Ammon's horn (tissue), 1 donor: Measurements from ENCODE around the gene SLC35B2.

Experiments used
- DNase-seq: peaks from one replicate; pipeline ENCODE4 v3.0.0-alpha.2; 2016; ENCODE audit warnings: low spot score

SLC35B2 gene

GRCh38 chr6:44257025-44257752, at the start of gene SLC35B2:
Gene SLC35B2, minus strand, starts transcription at chr6:44257528. Its CDS starts 118 bp downstream, at chr6:44257410.
- peak; percentile 92 for DNase-seq

DNA sequence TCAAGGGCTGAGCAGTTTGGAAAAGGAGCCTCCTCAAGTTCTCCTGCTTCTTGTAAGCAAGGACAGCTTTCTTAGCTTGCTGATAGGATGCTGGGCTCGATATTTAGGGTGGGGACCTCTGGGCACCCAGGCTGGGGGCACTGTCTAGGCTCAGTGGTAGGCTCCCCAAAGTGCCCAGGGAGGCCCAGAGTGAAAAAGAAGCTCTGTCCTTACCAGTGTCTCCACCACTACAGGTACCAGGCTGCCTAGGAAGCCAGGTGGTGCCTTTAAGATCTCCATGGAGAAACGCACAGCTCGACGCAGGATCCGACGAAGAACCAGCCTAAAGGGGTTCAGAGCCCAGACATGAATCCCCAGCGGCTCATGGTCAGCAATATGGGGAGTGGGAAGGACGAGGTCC, 49.4 kb upstream of the SLC35B2 start:
- DNase-seq, result no peak

GRCh38 chr6:44305200-44305725, 47.9 kb upstream of the SLC35B2 start:
- no peak for DNase-seq

GRCh38 chr6:44304282-44305199, 47.2 kb upstream of the SLC35B2 start:
- DNase-seq, result peak; percentile 52

GRCh38 chr6:44303842-44304241, 46.5 kb upstream of the SLC35B2 start:
- no peak for DNase-seq

DNA sequence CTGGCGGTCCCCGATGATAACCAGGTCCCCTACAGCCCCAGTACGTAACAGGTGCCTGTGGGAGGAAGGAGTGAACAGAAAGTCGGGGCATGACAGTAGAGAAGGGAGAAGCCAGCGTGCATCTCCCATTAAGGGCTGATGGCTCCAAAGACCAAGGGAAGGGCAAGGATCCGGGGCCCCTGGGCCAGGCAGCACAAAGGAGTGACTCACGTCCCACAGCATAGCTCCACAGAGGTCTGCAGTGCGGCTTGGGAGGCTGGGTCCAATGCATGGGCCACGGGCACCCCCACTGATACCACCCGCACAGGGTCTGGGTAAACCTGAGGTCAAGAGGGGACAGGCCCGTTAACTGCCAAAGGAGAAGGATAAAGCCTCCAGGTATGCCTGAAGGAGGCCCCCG, 45.5 kb upstream of the SLC35B2 start:
- no peak for DNase-seq

DNA sequence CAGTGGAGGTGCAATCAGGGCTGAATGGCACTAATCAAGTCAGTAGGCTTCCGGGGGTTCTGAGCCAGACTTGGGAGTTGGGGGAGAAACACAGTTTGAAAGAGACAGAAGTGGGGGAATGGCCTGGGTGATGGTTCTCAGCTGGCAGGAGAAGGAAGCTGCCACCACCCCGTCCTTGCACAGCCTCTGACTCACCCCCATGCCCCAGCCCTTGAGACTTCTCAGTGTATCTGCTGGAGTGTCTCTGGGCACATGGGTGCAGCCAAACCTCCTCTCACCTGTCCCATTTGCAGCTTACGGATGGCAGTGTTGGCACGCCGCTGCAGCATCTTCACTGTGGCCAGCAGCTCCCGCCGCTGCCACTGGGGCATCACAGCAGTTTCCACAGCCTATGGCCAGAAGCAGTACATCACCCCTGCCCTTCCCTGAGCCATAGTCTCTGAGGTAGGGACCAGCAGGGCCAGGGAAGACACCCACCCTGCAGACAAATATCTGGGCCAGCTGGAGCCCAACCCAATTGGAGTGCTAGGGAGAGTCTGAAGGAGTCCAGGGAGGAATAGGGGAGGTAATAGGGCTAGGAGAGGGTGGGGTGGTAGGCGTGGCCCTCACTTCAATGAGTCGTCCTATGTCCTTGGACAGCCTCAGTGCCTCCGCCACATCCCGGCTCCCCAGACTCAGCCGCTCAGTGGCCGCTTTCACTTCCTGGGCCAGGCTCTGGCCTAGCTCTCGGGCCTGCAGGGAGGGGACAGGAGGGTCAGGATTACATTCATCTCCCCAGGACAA, 44.6 kb upstream of the SLC35B2 start:
- DNase-seq, result no peak

- no peak for DNase-seq
Measured at GRCh38 chr6:44301106-44301505, 43.8 kb upstream of the SLC35B2 start.

GRCh38 chr6:44300292-44300823, 43.0 kb upstream of the SLC35B2 start:
- no peak for DNase-seq

- no peak for DNase-seq
Measured at GRCh38 chr6:44298864-44299263, 41.5 kb upstream of the SLC35B2 start.

DNA sequence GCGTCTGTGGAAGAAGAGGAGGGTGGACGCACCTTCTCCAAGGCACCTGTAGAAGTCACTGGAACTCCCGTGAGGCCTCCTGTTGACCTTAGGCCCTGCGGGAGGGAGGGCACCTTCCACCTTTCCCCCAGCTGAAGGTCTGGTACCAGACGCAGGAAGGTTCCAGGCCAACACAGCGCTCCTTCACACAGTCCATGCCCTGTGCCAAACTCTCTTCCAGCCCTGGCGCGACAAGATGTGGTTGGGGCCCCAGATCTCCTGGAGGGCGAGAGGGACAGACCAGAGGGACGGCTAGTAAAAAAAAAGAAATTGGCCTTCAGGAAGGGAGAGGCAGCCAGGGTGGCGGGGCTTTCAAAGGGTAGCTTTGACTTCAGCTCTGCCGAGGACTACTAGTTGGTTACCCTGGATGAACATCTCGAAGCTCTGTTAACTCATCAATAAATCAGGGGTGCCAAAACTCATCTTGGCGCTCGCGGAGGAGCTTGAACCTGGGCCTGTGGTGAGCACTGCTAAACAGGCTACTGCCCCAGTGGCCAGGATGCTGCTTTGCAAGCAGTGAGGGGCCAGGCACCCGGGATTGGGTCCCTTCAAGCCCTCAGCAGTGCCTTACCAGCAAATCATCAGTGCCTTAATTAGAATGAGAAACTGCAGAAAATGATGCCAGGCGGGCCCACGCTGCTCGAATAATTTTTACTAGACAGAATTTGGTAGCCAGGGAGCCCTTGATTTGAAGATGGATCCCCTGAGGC, 40.9 kb upstream of the SLC35B2 start:
- no peak for DNase-seq

DNA sequence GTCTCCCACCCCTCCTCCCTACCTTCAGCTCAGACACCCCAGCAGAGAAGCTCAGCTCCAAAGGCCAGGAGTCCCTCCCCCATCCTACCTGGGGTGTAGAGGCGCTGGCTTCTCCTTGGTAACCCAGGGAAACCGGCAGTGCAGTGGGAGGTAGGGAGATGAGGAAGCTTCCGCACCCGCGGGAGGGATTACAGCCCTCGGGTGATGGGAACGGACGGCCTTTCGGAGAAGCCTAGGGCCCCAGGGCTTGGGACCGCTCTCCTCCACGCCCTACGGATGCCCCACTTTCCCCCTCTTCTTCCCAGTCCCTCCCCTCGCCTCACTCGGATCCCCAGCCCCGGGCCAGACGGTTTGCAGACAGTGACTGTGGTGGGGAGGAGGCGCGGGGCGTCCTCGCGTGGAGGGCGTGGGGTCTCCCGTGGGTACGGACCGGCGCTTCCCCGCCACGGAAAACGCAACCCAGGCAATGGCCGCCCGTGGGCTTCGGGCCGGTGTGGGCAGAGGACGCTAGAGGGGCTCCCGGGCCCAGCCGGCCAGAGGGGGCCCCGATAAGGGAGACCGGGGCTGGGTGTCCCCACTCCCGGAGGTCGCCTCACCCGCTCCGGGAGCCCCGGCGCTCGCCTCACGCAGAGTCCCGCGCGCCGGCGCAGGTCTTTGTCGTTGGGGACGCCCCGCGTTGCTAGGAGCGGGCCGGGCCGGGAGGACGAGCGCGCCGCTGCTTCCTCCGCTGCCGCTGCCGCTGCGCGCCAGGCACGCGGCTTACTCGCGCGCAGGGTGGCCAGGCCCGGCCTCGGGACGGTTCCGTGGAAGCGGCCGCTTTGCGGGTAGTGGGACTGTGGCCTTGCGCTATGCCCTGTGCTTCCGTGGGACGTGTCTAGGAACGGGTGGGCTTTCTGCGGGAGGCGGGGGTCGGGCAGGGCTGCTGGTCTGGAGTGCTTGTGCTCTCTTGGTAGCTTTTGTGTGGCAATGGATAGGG, 40.0 kb upstream of the SLC35B2 start:
- peak; percentile 63 for DNase-seq

DNA sequence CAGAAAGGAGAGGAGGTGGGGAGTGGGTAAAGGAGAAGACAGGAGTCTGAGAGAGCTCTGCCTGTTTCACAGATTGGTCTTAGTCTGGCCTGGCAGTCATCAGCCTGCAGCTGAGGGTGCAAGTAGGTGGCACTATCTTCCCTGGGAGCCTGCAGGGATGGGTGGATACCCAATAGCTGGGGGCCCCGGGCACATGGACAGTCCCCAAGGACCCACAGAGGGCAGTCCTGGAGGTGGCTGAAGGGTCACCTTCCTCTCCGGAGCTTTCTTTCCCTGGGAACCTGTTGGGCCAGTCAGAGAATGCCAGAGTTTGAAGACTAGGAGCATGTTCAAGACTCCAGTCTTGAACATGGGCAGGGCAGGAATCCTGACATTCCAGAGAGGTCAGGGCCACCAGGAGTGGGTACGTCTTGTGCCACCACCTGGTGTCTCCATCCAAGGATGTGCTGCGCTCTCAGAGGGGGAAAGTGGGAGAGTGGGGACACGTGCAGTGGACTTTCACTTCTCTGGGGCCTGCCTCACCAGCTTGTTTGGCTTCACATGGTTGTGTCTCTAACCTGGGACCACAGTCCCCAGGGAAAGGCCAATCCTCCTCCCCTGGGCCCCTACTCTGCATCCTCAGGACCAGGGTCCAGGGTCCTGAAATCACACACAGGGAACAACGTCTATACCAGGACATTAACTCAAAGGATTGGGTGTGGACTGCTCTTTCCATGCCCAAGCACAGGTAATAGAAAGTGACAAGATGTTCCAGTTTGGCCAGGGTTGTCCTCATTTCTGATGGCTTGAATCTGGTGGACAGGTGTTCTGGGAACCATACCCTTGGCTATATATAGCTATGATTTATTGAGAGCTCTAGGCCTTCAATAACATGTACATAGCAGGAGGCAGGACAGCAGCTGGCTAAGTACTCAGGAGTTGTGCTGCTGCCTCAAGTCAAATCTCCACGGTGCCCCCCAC, 37.8 kb upstream of the SLC35B2 start:
- DNase-seq, result no peak

- DNase-seq, result no peak
Measured at GRCh38 chr6:44292661-44293365, 35.5 kb upstream of the SLC35B2 start.

DNA sequence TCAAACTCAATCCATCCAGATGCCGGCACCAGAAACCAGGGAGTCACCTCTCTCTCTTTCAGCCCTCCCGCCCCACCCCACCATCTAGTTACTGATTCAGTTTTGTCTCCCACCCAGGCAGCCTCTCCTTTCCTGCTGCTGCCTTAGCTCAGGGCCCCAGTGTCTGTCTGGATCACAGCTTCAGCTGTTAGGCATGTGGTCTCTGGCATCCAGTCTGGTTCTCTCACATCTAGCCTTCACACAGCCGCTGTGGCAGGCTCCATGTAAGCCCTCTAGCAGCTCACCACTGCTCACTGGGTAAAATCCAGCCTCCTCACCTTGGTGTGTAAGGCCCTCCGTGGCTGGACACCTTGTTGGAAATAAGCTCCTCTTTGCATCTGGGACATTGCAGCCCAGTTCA, 34.5 kb upstream of the SLC35B2 start:
- DNase-seq, result no peak

GRCh38 chr6:44289726-44290260, 32.5 kb upstream of the SLC35B2 start:
- DNase-seq, result peak; percentile 56

DNA sequence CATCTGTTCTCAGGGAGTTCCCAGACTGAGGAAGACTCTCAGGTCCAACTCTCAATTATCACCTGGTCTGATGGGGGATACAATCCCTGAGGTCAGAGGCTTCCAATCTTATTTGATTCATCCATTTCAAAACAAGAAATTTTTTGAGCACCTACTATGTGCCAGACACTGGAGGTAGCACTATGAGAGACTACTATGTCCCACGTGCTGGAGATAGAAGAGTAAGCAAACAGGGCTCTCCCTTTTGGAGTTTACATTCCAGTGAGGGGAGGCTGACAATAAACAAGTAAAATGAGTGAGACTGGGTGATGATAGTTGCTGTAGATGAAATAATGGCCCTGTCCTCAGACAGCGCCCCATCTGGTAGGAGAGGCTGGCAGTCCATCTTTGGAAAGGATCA, 29.4 kb upstream of the SLC35B2 start:
- DNase-seq, result no peak

- no peak for DNase-seq
Measured at GRCh38 chr6:44286285-44286565, 28.9 kb upstream of the SLC35B2 start.
